Globus pallidus (tissue), 1 donor: ENCODE results near the gene NTM.

Experiments
- DNase-seq: peaks from one replicate; pipeline ENCODE4 v3.0.0-alpha.2; 2015; ENCODE audit warnings: low spot score

The NTM gene

DNA sequence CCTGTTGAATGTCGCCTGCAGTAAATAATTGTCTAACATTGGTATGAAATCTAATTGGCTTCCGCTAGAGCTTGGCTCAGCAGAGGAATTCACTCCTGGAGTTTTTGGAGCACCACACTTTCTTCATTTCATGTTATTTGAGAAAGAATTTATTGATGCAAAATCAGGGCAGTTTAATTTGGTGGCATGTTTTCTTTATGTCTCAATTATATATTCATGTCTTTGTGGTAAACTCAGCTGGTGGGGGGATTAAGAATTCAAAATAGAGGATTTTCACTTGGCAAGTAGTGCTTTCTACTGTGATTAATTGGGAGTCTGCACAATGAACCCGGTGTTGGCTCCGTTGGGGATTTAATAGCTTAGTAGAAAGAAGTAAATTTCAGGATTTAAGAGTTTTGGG, 784.4 kb downstream of the NTM start:
- DNase-seq: no peak

DNA sequence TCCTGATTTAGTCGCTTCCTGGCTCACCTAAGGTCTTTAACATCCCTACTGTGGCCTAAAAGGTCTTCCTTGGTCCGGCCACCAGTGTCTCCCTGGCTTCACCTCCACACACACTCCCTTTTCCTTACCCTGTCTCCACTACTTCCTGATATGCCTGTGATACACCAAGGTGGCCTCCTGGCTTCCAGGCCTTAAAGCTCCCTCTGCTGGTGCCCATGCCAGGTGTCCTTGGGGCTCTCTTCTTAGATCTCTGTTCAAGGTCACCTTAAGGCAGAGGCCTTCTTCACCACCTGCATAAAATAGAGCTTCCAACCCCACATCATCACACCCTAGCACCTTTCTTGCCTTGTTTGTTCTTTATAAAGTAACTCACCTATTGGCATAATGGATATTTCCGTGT, 787.7 kb downstream of the NTM start:
- DNase-seq: no peak

DNA sequence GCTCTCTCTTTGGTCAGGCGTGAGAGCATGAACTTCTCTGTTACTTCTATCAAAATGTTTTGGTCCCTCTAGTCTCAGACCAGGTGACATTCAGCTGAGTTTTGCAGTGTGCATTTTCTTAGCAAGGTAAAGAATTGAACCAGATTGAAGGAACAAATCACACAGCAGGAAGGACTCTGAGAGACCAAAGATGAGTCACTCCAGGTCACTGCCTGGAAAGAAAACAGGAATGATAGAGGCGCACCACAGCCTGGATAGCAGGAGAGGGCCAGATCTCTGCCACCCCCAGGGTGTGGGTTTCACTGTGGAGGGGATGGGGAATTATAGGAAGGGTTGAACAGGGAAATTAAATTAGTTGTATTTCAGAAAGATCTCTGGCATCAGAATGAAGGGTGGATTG, 788.3 kb downstream of the NTM start:
- no peak for DNase-seq

DNA sequence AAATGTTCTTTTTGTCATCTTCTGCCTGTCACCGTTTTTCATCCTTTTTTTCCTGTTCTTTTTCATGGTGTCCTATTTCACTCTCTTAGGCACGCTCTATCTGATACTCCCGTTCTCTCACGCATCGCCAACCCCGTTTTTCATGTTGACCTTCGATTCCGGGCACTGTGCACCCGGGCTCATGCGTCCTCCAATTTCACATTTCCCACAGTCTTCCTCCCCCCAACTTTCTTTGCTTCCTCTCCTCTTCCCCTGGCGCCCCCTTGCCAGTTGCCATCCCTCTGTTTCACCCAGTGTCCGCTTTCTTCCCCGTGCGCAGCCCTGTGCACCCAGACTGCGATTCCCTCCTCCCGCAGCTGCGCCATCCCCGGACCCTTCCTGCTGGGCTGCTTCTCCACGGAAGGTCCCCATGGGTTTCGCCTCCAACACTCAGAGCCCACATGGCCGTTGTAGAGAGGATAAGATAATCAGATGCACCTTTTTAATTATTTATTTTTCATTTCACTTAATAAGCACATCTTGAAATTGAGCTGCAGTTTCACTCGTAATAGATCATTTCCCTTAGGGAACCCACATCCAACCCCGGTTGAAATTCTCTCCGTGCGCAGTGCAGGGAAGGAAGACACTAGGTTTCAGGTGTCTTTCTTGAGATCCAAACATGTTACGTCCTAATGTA, 791.1 kb downstream of the NTM start:
- DNase-seq: no peak

DNA sequence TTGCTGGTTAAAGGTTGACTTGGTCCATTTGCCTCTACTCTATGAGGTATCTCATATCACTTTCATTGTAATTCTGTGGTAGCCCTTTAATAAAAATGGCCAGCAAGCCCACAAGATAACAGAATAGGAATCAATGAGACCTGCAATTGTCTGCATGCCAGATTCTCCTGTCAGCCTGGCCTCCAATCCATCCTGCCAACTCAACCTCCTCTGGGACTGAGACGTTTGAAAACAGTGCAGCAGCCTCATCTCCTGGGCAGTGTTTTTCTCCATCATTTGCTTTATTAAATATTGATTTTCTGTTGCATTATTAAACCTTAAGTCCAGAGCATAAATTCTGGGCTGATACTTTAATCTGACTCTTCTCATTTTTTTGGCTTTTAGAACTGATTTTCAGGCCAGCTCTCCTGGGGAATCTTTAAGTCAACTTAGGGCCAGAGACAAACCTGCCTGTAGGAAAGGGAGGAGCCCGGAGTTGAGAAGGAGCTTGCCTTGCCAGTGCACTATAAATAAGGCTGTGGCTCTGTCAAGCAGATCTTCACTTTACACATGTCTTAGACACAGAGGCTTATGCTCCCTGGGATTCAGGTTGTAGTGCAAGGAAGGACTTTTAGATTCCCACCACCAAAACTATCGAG, 798.0 kb downstream of the NTM start:
- DNase-seq: no peak

DNA sequence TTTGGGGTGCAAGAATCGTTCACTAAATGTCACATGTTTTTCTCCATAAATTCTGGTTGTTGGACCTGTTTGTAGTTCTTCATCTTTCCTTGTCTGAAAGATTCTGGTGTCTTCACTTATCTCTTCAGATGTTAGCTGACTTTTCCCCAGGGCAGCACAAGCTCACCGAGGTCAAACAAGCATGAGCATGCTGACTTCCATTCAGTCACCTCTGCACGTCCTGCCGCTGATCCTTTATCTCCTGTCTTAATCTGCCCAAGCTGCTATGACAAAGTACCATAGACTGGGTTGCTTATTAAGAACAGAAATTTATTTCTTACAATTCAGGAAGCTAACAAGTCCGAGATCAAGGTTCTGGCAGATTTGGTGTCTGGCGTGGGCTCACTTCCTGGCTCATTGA, 800.6 kb downstream of the NTM start:
- DNase-seq: no peak

DNA sequence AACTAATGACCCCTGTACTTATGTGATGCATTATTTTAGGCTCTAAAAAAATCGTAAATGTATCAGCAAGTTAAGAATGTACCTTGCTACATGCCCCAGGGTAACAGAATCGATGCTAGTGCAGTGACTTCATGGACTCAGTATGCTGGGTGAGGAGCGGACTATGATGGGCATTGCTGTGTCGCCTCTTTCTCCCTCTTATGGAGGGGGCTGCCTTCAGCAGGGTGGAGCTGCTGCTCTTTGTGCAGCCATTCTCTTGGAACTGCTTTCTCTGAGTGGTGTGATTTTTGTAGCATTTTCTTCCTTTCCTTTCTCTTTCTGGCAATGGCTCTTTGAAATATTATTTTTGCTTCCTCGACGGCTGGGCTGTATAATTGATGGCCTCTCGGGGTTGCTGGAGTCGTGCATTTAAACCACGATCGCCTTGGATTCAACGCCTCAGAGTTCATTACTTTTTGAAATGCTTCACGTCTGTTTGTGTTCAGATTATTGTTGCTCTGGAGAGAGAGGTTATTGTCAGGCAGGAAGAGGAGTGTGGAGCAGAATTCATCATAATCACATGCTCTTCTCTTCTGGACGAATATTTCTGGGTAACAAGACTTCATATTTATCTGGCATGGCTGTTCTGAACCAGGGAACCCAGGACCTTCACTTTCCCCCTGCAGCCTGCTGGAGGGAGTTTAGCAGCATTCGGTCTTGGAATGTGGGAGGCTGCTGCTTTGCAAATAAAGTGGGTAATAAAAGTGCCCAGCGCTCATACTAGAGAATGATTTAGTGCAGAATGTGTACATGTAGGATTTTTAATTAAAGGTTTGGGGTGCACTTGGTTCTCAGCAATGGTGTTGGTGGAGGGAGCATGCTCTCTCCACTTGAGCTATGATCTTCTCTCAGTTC, 804.2 kb downstream of the NTM start:
- no peak for DNase-seq

DNA sequence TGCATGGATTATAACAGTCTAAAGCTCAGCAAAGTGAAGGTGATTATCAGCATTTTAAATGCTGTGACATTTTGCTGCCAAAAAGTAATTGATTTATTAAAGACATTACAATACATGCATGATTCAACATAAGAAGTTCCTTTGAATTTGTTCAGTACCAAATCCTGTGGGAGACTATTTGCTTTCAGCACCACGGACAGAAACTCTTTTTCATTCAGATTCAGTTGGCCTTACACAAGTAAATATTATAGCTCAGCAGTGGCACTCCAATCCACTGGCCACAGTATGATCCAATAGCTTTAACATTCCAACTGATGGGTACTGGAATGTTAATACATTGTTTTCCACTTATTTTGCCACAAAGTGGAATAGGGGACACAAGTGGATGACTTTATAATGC, 806.7 kb downstream of the NTM start:
- DNase-seq: peak; percentile 5

DNA sequence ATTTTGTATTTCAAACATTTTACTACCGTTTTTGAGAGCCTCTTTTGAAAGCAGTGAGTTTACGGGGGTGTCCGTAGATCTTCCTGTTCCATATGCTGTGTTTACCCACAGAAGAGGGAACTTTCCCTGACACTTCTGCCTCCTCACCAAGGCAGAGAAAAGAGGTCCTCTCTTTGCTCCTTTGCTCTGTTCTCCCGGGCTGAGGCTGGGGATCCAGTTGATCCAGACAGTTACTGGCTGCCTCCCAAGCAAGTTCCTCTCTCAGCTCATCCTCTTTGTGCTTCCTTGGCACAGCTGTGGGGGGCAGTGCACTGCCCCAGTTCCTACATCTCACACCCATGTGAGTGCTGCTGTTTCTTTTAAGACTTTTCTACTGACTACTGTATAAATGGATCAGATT, 813.7 kb downstream of the NTM start:
- no peak for DNase-seq

DNA sequence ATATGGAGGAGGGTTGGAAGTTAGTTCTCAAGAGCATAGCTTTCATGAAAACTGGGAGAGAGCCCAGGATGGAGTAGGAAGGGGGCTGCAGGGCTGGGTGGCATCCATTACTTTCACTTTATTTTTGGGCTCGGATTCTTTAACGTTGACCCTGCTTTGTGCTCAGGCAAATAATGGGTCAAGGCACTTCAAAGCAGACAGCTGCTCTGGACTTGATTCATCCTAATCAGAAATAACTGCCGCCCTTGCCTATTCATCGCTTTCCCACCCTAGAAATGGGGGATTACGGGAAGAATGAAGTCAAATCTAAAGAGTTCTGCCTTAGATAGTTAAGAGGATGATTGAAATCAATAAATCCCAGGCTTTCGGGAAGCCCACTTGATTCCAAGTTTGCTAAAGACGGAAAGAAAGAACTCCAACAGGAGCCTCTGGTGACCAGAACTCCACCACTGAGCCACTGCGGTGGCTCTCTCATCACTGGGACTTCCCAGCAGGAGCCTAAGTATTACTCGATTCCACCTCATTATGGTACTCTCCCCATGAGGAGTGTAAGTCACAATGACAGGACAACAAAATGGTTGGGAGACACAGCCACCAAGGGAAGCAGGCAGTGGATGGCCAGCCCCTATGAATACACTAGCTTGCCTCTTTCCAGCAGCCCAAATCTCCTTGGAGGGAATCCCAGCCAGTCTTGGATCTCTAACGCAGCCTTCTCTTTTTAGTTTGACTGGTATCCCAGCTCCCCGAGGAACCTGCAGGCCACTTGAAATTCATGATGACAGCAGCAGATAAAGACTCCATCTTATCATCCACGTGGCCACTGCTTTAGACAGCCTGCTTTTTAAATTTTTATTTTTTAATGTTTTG, 815.5 kb downstream of the NTM start:
- peak; percentile 18 for DNase-seq

DNA sequence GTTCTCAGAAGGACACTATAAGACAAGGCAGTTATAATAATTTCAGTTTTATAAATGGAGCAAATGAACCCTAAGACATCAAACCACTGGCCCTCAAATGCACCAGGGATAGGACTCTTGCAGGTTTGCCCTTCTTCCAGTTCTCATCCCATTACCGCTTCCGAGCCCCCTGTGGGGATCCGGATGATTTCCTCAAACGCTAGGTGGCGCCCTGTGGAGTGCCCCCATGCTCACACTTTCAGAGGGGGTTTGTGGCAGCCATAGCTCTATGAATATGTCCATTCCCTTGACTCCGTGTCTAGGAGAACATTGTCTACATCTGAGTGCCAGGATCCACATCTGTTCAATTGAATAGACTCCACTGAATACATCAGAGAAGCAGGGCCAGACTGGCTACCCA, 816.3 kb downstream of the NTM start:
- no peak for DNase-seq

DNA sequence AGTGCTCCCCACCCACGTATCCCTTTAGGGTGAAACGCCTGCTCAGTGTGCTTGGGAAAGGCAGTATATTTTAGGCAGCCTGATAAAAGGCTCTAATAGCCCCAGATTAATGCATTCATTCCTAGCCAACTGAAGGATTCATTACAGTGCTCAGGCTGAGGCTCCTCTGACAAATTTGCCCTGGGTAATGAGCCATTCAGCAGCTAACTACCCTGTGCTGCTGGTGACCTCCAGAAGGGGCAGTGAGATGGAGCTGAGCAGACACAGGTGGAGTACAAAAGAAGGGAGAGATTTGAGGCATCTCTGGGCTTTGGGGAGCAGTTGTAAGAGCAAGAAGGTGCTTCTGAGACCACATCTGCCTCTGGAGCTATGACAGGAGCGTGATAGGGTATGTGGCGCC, 817.0 kb downstream of the NTM start:
- no peak for DNase-seq

DNA sequence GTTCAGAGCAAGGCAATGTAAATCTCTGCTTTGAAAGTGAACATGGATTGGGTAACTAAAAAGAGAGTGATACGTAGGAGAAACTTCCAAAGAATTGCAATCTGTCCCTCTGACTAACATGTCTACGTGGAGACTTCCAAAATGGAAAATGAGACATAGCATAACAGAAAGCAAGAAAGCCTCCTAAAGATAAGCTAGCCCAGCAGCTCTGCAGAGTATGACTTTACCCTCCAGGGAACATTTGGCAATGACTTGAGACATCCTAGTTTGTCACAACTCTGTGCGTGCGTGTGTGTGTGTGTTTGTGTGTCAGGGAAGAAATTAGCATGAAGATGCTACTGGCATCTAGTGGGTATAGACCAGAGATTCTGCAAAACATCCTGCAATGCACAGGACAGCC, 817.4 kb downstream of the NTM start:
- no peak for DNase-seq

DNA sequence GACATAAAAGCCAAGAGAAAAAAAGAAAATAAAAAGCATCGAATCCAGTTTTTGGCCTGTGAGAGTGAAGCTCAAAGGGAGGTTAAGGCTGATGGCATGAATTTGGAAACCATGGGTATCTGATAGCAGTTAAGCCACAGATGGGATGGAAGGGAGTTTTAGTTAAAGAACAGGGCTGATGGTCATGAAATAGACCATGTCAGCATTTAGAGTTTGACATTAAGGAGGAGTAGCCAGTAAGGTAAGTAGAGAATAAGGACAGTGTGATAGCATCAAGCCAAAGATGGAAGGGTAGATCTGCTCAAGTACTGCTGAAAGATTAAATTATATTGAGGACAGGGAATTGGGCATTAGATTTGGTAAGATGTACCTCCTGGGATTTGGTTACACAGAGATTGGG, 826.5 kb downstream of the NTM start:
- no peak for DNase-seq

DNA sequence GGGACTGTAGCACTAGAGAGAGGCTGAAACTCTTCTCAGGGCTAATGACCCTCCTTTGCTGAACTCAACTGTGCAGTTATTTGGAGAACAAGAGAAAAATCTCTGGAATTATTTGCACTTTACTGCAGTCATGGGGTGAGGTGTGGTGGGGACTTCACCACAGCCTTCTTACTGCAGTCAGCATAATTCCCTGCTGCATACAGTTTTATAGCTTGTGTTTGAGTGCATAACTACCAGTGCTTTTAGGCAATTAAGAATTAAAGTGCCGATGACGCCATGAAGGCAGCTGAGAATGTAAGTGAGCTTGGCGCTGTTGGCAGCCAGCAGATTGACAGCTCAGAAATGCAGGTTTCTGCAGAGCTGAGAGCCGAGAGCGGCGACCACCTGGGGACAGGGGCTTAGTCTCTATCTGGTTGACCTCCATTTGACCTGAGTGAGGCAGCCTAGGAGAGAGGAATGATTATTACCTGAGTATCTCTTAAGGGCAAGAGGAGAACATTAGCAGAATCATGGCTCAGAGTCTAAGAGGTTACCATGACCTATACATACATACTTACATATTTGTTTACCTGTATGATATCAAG, 830.0 kb downstream of the NTM start:
- no peak for DNase-seq

DNA sequence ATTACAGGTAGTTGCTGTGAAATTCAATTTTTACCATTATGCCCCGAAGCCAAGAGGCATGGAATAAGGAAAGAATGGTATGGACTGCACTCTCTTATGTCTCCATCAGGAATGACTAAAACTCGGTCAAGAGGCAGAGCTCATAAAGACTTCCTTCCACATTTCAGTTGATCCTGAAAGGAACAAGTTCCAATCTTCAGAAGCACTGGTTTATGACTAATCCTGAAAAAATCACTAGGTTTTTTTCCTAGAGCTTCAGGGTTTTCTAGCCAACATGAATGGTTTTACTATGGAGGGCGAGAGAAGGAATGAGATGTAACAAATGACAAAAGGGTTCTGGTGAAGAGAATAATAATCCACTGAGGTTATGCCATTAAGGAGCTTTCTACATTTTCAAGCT, 832.2 kb downstream of the NTM start:
- no peak for DNase-seq

DNA sequence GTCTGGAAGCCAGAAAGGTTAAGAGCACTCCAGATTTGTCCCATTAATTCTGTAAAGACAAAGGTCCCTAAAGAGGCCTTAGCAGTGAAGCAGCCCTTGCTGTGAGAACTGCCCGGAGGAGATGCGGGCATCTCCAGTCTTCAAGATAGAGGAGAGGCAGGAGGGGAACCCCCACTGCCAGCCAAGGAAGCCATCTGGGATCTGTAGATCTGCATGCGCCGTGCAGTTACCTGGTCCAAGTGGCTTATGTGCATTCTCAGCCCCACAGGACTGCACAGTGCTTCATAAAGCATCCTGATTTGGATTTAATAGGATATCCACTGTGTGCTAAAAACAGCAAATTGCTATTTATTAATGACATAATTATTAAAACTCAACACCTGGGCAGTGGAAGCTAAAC, 834.6 kb downstream of the NTM start:
- DNase-seq: no peak

DNA sequence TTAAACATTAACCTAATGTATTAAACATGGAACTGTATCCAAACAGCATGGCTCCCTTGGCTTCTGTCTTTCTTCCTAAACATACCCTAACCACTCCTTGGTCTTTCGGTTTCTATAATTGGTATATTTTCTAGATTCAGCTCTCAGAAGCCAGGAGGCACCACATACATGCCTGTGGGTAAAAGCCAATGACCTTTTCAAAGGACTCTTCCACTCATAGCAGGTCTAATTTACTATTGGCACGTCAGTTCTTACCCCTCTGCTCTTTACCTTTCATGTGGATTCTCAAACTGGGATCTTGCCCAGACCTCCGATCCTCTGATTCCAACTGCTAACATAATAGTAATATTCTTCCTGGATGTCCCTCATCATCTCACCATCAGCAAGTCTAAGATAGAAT, 835.1 kb downstream of the NTM start:
- DNase-seq: no peak

DNA sequence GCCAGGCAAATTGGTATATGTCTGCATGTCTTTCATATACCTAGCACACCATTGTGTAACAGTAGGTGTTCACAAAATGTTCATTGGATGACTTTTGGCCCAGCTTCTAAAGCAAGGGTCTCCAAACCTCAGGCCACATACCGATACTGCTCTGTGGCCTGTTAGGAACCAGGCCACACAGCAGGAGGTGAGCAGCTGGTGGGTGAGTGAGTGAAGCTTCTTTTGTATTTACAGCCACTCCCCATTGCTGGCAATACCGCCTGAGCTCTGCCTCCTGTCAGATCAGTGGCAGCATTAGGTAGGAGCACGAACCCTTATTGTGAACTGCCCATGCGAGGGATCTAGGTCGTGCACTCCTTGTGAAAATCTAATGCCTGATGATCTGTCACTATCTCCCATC, 836.6 kb downstream of the NTM start:
- DNase-seq: no peak

DNA sequence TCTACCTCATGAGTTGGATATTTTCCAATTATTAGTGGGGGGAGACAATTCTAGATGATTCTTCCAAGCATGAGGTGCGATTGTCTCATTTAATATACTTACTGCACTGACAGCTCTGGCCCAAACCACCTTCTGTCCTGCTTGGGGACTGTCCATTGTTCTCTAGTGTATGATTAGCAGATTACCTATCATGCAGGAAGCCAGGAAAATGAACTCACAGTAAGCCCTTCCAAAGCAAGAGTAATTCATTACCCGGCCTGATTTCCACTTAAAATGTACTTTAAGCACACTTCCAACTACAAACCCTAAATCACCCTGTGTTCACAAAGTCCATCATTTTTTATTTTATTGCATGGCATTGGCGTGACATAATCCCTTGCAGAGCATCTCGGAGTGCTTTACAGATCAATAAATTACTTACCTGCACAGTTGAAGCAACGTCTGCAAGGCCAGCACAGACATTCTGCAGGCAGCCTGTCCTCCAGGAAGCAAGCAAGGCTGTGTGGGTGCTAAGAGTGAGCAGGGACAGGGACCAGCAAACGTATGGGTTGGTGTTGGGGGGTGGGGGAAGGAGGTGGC, 838.2 kb downstream of the NTM start:
- no peak for DNase-seq

DNA sequence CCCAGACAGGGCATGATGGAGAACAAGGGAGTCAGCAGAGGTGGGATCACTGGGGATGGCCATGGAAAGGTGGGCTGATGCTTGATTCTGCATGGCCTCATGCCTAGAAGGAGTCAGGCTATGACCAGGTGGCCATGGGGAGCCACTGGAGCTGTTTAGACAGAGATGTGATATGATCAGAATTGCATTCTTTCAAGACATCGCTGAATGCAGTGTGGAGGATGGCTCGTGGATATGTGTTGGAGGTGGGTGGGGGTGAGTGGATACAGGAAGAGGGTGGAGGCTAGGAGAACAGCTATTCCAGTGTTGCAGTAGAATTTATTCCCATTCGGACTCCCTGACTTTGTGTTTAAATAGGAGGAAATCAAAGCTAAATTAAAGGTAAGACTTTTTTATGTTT, 841.1 kb downstream of the NTM start:
- DNase-seq: no peak

DNA sequence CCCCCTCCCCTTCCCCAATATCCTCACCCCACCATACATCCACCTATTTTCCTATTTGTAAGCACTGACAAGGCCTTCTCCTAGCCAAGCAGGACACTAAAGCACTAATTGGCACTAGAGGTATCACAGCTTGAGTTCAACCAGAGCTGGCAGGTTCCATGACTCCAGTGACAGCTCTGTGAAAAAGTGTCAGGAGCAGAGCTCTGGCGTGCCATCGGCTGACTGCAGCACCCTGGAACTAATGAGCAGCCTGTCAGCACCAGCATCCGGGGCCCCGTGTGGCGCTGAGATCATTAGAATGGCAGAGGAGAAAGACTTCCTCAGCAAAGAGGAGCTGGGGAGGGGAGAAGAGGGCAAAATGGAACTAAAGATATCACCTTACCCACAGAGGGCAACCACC, 847.4 kb downstream of the NTM start:
- no peak for DNase-seq
